Measurements from ENCODE around the gene CDK2.

Gene CDK2

DNA sequence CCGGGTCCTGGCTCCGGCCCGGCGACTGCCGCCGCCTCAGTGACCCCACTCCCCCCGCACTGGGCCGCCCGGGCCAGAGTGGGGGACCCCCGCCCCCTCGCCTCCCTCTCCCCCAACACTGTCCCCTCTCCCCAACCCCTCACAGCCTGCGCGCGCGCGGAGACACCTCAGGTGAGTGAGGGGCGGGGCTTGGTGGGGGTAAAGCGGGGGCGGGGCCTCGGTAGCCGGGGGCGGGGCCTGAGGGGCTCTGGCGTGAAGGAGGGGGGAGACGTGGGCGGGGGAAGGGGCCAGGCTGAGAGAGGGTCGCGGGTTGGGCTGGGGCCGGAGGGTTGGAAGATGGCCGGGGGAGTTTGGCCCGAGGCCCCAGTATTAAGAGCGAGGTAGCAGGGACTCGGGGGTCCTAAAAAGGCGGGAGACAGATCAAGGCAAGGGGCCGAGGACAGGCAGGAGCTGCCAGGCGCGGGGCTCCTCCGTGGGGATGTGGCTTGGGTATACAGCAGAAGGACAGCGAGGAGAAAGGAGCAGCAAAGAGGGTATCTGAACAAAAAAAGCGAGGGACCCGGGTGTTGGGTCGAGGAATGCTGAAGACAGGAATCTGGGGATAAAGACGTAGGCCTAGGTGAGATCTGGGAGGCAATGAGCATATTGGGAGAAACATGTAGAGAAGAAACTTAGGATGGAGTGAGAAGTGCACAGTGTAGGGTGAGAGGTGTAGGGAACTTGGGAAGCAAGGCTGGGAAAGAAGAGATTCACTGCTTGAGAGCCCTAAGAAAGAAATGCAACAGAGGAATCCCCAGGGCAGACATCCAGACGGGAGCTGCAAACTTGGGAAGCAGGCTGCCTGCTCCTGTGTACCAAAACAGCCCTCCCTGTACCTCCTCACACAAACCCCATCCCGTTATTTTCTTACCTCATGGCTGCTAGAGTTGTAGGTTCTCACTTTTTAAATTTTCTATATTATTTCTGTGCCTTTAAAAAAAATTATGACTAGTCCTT lies 41.2 kb downstream of the CDK2 start:
- in situ Hi-C loops (cut with HindIII; ENCODE audit: low sequenced_read_pairs): no loop called here

DNA sequence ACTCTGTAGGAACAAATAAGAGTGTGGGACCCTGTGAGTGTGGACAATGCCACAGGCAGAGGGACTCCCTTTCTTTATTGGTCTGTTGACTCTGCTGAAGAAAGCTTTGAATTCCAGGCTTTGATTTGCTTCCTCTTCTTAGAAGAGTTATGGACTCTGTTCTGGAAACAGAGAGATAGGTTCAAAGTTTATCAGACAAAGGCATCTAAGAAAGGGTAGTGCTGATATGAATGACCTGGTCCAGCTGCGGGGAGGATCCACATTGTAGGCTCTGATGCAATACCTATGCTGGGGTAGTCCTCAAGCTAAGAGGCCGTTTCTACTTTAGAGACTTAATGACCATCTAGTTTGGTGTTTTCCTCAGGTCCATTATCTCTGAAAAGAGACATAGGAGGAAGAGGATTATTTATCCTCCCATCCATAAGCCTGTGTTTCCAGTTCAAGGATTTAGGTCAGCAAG lies 43.5 kb downstream of the CDK2 start:
- in situ Hi-C loops (cut with HindIII; ENCODE audit: low sequenced_read_pairs): no loop called here

DNA sequence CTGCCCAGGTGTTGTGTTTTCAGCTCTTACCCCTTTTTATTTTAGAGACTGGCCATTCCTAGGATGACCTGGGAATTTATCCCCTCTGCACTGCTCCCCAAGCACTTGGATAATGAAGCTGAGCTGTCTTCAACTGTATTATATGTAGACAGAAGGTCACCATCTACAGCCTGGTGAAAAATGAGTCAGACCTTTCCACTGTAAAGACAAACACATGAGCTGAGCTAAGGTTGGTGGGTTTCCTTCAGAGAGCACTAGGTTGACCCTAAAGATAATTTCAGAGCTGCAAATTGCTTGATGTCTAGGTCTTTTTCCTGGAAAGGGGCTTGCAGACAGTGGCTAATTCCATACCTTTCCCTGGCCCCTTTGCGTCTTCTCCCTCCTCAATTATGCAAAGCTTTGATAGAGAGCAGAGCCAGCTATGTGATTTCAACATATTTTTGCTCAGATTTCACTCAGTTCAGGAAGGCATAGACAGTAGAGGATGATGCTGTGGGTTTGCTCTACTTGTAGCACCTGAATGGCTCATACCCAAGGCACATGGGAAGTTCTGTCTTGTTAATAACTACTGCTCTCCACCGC lies 45.0 kb downstream of the CDK2 start:
- in situ Hi-C loops (cut with HindIII; ENCODE audit: low sequenced_read_pairs): no loop called here

DNA sequence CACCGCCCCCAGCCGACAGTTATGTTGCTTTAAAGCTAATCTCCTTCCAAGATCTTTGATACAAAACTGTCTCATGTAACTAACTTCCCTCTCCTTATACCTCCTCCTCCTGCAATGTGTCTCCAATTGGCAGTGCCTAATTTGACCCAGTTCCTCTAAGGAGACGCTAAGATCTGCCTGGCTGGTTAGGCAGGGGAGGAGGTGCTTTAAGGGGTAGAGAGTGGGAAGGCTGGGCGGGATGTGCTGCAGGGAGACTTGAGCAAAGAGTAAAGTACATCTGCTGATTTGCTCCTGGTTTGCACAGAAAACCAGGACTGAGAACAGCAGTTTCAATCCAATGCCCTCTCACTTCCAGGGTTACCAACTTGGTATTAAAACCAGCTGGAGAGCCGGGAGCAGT lies 46.9 kb downstream of the CDK2 start:
- in situ Hi-C loops (cut with HindIII; ENCODE audit: low sequenced_read_pairs): no loop called here

DNA sequence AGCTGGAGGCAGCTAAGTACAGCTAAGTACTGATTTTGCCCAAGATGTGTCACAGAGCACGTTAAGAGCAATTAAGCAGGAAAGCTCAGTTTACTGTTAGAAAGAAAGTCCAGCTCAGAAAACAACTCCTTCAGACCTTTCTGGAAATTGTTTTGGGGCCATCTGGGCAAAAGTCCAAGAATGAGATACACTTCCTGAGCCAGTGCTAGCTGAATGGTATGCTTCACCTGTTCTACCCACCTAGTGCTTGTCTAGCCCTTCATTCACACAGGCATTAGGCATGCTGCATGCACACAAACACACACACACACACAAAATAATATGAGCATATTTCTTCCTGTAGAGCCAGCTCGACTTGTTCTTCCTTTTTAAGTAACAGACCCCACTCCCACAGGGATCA lies 47.6 kb downstream of the CDK2 start:
- in situ Hi-C loops (cut with HindIII; ENCODE audit: low sequenced_read_pairs): no loop called here

DNA sequence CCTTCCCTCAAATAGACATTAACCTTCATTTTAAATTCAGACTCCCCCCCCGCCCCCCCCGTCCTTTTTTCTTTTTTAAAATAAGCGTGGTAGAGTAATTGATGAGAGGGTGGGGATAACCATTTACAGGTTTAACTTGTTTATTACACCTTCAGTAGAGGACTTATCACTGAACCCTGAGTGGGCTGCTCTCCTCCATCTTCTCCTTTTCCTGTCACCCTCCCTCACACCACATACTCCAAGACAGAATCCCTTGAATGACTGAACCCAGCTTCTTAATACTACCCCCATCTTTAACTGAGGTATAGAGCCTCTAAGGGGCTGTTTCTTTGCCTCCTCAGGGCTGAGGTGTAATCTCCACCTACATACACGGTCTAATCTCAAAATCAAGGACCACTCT lies 50.6 kb downstream of the CDK2 start:
- in situ Hi-C loops (cut with HindIII; ENCODE audit: low sequenced_read_pairs): no loop called here

DNA sequence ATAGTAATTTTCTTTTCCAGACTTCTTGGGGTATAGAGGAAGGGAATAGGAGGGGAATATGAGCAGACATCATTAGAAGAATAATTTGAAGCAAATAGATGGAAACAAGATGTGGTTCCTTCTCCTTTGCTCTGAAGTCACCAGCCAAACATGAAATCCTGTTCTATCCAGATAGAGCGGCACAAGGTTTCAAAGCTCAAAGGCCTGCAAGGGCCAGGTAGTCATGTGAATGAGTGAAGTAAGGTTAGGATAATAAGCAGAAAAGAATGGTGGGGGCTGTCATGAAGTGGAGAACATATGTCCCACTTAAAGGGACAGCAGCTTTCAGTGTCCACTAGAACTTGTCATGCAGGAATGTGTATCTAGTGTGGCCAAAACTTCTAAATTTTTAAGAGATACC lies 51.7 kb downstream of the CDK2 start:
- in situ Hi-C loops (cut with HindIII; ENCODE audit: low sequenced_read_pairs): no loop called here

DNA sequence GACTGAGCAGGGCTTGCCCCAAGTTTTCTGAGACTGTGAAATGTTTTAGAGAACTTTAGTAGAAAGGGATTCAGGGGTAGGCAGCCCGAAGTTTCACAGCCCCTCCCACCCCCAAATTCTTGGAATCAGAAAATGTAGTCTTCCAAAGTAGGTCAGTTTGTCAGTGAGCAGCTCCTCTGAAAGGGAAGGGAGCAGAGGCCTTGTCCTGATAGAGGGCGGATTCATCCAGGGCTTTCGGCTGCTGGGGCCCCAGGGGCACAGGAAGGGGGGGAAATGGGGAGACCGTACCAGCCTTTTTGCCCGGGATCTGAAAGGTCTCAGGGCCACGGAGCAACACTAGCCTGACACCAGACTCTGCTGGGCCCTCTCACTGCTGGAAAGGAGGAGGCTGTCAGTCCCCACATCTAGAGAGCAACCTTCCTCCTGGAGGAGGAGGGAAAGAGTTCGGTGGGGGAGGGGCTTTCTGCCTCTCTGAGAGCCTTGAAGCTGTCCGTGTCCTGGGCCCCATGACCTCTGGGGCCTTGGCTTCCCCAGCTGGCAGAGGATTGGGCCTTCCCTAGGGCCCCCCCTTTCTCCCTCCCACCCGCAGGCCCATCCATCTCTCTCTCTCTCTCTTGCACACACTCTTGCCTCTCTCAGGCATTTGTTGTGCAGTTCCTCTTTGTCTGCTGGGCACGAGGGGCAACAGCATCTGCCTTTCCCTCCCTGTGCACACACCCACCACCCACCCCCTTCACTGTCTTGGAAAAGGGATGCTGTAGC lies 54.0 kb downstream of the CDK2 start, which contains the start of gene IKZF4:
IKZF4 (plus strand) TSS at position 621 of the 762 bp plus-strand sequence. CDS start 451 bp downstream, outside the sequence.
- in situ Hi-C loops (cut with HindIII; ENCODE audit: low sequenced_read_pairs): no loop called here

DNA sequence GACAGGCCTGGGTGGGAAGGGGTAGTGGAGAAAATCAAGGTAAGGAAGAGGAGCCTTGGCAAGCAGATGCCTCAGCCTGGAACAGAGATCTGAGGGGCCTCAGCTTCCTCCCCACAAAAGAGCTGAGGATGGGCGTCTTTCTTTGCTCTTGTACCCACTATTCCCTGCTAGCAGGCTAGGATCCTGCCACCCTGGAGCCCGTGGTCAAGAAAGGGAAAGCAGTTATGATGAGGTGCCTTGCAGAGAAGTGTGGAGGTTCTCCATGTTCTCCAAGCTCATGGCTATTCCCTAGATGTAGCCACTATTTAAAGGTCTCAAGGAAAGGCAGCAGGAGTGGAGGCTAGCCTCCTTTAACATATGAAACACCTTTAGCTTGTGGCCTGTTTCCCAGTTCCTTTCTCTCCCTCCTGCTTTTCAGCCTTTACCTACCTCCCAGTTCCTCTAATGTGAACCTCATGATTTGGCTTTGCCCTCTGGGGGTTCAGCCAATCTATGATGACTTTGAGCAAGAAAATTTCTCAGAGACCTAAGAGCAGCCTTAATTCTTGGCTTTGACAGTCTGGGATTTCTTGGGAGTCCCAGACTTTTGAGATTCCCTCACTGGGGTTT lies 55.4 kb downstream of the CDK2 start:
- in situ Hi-C loops (cut with HindIII; ENCODE audit: low sequenced_read_pairs): no loop called here

All from endothelial cell of hepatic sinusoid (primary cell).